ENCODE measurements around the gene TBC1D1.

DNA sequence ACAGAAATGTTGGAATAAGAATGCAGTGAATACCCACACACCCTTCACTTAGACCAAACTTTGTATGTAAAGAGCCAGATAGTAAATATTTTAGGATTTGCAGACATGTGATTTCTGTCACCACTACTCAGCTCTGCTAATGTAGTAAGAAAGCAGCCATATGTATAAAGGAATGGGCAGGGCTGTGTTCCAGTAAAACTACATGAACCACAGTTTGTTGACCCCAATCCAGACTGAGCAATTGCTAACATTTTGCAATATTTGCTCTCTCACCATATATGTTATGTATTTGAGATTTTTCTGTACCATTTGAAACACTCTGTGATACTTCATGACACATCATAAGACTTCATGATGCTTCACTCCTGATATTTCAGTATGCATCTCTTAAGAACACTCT, 32.0 kb upstream of the TBC1D1 start:
- TF ChIP-seq, protein P1, sequence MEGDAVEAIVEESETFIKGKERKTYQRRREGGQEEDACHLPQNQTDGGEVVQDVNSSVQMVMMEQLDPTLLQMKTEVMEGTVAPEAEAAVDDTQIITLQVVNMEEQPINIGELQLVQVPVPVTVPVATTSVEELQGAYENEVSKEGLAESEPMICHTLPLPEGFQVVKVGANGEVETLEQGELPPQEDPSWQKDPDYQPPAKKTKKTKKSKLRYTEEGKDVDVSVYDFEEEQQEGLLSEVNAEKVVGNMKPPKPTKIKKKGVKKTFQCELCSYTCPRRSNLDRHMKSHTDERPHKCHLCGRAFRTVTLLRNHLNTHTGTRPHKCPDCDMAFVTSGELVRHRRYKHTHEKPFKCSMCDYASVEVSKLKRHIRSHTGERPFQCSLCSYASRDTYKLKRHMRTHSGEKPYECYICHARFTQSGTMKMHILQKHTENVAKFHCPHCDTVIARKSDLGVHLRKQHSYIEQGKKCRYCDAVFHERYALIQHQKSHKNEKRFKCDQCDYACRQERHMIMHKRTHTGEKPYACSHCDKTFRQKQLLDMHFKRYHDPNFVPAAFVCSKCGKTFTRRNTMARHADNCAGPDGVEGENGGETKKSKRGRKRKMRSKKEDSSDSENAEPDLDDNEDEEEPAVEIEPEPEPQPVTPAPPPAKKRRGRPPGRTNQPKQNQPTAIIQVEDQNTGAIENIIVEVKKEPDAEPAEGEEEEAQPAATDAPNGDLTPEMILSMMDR (IDR thresholded peaks at IDR 0.05), result no peak
- no peak for TF ChIP-seq POLR2AphosphoS5 (IDR thresholded peaks at IDR 0.05; ENCODE audit: low read depth, low read length)
- no peak for TF ChIP-seq TCF7L2 (IDR thresholded peaks at IDR 0.05; ENCODE audit: low read depth, low read length)
- TF ChIP-seq, protein P2, sequence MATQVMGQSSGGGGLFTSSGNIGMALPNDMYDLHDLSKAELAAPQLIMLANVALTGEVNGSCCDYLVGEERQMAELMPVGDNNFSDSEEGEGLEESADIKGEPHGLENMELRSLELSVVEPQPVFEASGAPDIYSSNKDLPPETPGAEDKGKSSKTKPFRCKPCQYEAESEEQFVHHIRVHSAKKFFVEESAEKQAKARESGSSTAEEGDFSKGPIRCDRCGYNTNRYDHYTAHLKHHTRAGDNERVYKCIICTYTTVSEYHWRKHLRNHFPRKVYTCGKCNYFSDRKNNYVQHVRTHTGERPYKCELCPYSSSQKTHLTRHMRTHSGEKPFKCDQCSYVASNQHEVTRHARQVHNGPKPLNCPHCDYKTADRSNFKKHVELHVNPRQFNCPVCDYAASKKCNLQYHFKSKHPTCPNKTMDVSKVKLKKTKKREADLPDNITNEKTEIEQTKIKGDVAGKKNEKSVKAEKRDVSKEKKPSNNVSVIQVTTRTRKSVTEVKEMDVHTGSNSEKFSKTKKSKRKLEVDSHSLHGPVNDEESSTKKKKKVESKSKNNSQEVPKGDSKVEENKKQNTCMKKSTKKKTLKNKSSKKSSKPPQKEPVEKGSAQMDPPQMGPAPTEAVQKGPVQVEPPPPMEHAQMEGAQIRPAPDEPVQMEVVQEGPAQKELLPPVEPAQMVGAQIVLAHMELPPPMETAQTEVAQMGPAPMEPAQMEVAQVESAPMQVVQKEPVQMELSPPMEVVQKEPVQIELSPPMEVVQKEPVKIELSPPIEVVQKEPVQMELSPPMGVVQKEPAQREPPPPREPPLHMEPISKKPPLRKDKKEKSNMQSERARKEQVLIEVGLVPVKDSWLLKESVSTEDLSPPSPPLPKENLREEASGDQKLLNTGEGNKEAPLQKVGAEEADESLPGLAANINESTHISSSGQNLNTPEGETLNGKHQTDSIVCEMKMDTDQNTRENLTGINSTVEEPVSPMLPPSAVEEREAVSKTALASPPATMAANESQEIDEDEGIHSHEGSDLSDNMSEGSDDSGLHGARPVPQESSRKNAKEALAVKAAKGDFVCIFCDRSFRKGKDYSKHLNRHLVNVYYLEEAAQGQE (IDR thresholded peaks at IDR 0.05; ENCODE audit: insufficient read depth in 1 of 2, low read depth in 2 of 2, low read length in 1 of 2), result no peak
- no peak for TF ChIP-seq SIN3A (IDR thresholded peaks at IDR 0.05; ENCODE audit: borderline replicate concordance, insufficient read depth, low read depth, low read length)
